DMS114 treated with DMSO at 0.1 percent for 48 hours (cell line): Measurements from ENCODE around the gene DDX41.

Experiments
- DNase-seq: peaks from one replicate; lab custom pipeline; 2025; ENCODE audit not compliant: unreplicated experiment; lab: John Stamatoyannopoulos, UW

Gene DDX41

GRCh38 chr5:177514541-177514940, 2.2 kb downstream of the DDX41 start:
- no peak for DNase-seq

GRCh38 chr5:177513500-177513899, 3.3 kb downstream of the DDX41 start:
- no peak for DNase-seq

- no peak for DNase-seq
Observed at GRCh38 chr5:177512736-177513380, 3.9 kb downstream of the DDX41 start.

GRCh38 chr5:177511796-177512675, 4.7 kb downstream of the DDX41 start:
- DNase-seq: no peak

GRCh38 chr5:177511181-177511580, 5.6 kb downstream of the DDX41 start:
- no peak for DNase-seq

GRCh38 chr5:177510567-177511053, 6.2 kb downstream of the DDX41 start:
- no peak for DNase-seq

- no peak for DNase-seq
Observed at GRCh38 chr5:177509991-177510566, 6.7 kb downstream of the DDX41 start.

GRCh38 chr5:177509381-177509951, 7.3 kb downstream of the DDX41 start, which contains the start of gene DOK3:
DOK3 (minus strand) TSS chr5:177509826; CDS start chr5:177509540, 286 bp downstream.
- DNase-seq: no peak

GRCh38 chr5:177508837-177509236, 7.9 kb downstream of the DDX41 start:
- DNase-seq: no peak

GRCh38 chr5:177508221-177508611, 8.5 kb downstream of the DDX41 start:
- DNase-seq: no peak

GRCh38 chr5:177507596-177508220, 9.1 kb downstream of the DDX41 start:
- DNase-seq: no peak

- DNase-seq: peak; percentile 23
Observed at GRCh38 chr5:177507165-177507564, 9.6 kb downstream of the DDX41 start.

GRCh38 chr5:177505075-177505474, 11.7 kb downstream of the DDX41 start:
- no peak for DNase-seq

GRCh38 chr5:177504086-177505056, 12.4 kb downstream of the DDX41 start:
- DNase-seq: no peak

GRCh38 chr5:177503351-177504085, 13.2 kb downstream of the DDX41 start:
- no peak for DNase-seq

GRCh38 chr5:177502886-177503285, 13.9 kb downstream of the DDX41 start:
- no peak for DNase-seq

- DNase-seq: no peak
Observed at GRCh38 chr5:177501874-177502678, 14.7 kb downstream of the DDX41 start.
